Measurements from ENCODE around the gene HAGH. TPM values are rescaled to one million over a fixed set of nuclear protein-coding genes. Genes with fewer than 3 reads are reported as not detected.
"Not testable (repeated sequence)": the region's sequence is repeated elsewhere in the genome, so short reads cannot be mapped to it uniquely, and the experiment has no call there.

HAGH gene
- polyA plus RNA-seq (2013), result 28.3 and 29.1 TPM in 2 replicates

DNA sequence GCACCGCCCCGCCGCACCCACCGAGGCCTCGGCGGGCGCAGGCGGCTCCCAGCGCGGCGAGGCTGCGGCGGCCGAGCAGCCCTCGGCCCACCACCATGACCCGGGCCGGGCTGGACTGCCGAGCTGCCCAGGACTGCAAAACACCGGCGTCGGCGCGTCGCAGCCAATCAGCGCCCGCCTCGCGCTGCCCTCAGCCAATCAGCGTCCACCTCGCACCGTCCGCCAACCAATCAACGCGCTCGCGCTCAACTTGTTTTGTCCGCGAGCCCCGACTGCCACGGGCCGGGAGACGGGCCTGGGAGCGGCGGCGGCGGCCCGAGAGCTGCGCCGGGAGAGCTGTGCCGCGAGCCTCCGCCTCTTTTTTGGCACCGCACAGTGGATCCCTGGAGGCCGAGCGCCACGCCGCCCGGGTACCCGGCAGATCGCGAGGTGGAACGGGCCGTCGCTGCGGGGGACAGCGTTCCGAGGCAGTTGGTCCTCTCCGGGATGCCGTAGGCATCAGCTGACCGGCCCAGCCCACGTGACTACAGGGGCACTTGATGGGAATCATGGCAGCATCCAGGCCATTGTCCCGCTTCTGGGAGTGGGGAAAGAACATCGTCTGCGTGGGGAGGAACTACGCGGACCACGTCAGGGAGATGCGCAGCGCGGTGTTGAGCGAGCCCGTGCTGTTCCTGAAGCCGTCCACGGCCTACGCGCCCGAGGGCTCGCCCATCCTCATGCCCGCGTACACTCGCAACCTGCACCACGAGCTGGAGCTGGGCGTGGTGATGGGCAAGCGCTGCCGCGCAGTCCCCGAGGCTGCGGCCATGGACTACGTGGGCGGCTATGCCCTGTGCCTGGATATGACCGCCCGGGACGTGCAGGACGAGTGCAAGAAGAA lies at the start of gene HAGH, which contains the start of gene FAHD1:
TSS of gene HAGH (minus strand) at position 135 of the 883 bp plus-strand sequence. CDS start at position 97, 38 bp downstream.
TSS of gene FAHD1 (plus strand) at position 516 of the 883 bp plus-strand sequence. CDS start at position 549, 33 bp downstream.
- H3K36me3 ChIP-seq (ENCODE audit: control insufficient read depth in 1 of 2, insufficient read depth in 2 of 2, low read length in 2 of 2), result peaks cover 10 to 12% of the 10 kb centered on the region in 2 experiments
- H4K8ac ChIP-seq (ENCODE audit: low read depth, low read length), result peak within 1 kb of the TSS; percentile 95
- H4K91ac ChIP-seq (ENCODE audit: low read depth, low read length), result peak within 1 kb of the TSS; percentile 74
- H3K23ac ChIP-seq (ENCODE audit: low read length), result no peak within 1 kb of the TSS
- H3K79me2 ChIP-seq (ENCODE audit: control insufficient read depth, insufficient read depth, low read length, poor library complexity), result peaks cover 8% of the 10 kb centered on the region
- peak within 1 kb of the TSS; percentile 48 for H3K4ac ChIP-seq (ENCODE audit: low read depth, low read length)
- H3K4me2 ChIP-seq (ENCODE audit: low read length), result peak within 1 kb of the TSS; percentile 67
- H4K12ac ChIP-seq (ENCODE audit: low read depth, low read length), result peak within 1 kb of the TSS; percentile 46
- DNase-seq, result peak; percentile 97
- H2AK5ac ChIP-seq (ENCODE audit: low read length), result peak within 1 kb of the TSS; percentile 65
- peak within 1 kb of the TSS; percentile 48 for H3K27ac ChIP-seq (ENCODE audit: low read depth, low read length)
- peak within 1 kb of the TSS; percentile 53 for H3K18ac ChIP-seq (ENCODE audit: low read length)
- H3K9ac ChIP-seq (ENCODE audit: low read length), result peak within 1 kb of the TSS; percentile 78
- H2AFZ ChIP-seq (ENCODE audit: insufficient read depth, low read length, poor library complexity), result peak within 1 kb of the TSS; percentile 80
- H2BK5ac ChIP-seq (ENCODE audit: low read depth, low read length, poor library complexity), result peak within 1 kb of the TSS; percentile 85
- WGBS (ENCODE audit: extremely low coverage, insufficient coverage, insufficient read length), result no CpG with 5 or more reads among the region's 104 CpGs
- H3K27me3 ChIP-seq (ENCODE audit: insufficient read depth, low read length), result no peaks in the 10 kb centered on the region
- H3K14ac ChIP-seq (ENCODE audit: low read length), result peak within 1 kb of the TSS; percentile 59
- peak within 1 kb of the TSS; percentile 94 for H3K4me3 ChIP-seq (ENCODE audit: low read depth, low read length)
- H3K9me3 ChIP-seq (ENCODE audit: insufficient read depth, low read depth, low read length), result no peaks in the 10 kb centered on the region
- H3K79me1 ChIP-seq (ENCODE audit: low read length), result peaks cover 8% of the 10 kb centered on the region
- H3K4me1 ChIP-seq (ENCODE audit: control insufficient read depth in 1 of 2, insufficient read depth in 2 of 2, low read length in 2 of 2), result peaks cover 0 to 5% of the 10 kb centered on the region in 2 experiments
- no peak within 1 kb of the TSS for H2BK12ac ChIP-seq (ENCODE audit: low read length)
- peak within 1 kb of the TSS; percentile 61 for H2BK120ac ChIP-seq (ENCODE audit: insufficient read depth, low read length, poor library complexity)

DNA sequence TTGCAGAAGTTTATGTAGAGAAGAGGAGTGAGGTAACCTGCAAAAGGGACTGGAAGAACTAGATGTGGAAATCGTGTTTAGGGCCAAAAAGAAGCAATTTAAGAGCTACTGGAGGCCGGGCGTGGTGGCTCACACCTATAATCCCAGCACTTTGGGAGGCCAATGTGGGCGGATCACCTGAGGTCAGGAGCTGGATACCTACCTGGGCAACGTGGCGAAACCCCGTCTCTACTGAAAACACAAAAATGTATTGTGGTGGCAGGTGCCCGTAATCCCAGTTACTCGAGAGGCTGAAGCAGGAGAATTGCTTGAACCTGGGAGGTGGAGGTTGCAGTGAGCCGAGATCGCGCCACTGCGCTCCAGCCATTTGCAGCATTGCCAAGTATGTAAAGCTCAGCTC lies 49.4 kb upstream of the HAGH start:
- not testable (repeated sequence) for H3K9ac ChIP-seq (ENCODE audit: low read length); H3K79me2 ChIP-seq (ENCODE audit: control insufficient read depth, insufficient read depth, low read length, poor library complexity); H2BK120ac ChIP-seq (ENCODE audit: insufficient read depth, low read length, poor library complexity); H3K79me1 ChIP-seq (ENCODE audit: low read length); H3K4me2 ChIP-seq (ENCODE audit: low read length); H2AK5ac ChIP-seq (ENCODE audit: low read length); H3K4me3 ChIP-seq (ENCODE audit: low read depth, low read length); H2BK5ac ChIP-seq (ENCODE audit: low read depth, low read length, poor library complexity); DNase-seq; H4K91ac ChIP-seq (ENCODE audit: low read depth, low read length); H3K4me1 ChIP-seq (ENCODE audit: control insufficient read depth in 1 of 2, insufficient read depth in 2 of 2, low read length in 2 of 2); H3K18ac ChIP-seq (ENCODE audit: low read length); H3K9me3 ChIP-seq (ENCODE audit: insufficient read depth, low read depth, low read length); H2AFZ ChIP-seq (ENCODE audit: insufficient read depth, low read length, poor library complexity); H3K23ac ChIP-seq (ENCODE audit: low read length); H3K14ac ChIP-seq (ENCODE audit: low read length); H4K8ac ChIP-seq (ENCODE audit: low read depth, low read length); H2BK12ac ChIP-seq (ENCODE audit: low read length); H4K12ac ChIP-seq (ENCODE audit: low read depth, low read length); H3K27ac ChIP-seq (ENCODE audit: low read depth, low read length); H3K4ac ChIP-seq (ENCODE audit: low read depth, low read length); H3K36me3 ChIP-seq (ENCODE audit: control insufficient read depth in 1 of 2, insufficient read depth in 2 of 2, low read length in 2 of 2)
- no CpG with 5 or more reads among the region's 13 CpGs for WGBS (ENCODE audit: extremely low coverage, insufficient coverage, insufficient read length)
- H3K27me3 ChIP-seq (ENCODE audit: insufficient read depth, low read length), result peaks cover 11% of the 10 kb centered on the region

DNA sequence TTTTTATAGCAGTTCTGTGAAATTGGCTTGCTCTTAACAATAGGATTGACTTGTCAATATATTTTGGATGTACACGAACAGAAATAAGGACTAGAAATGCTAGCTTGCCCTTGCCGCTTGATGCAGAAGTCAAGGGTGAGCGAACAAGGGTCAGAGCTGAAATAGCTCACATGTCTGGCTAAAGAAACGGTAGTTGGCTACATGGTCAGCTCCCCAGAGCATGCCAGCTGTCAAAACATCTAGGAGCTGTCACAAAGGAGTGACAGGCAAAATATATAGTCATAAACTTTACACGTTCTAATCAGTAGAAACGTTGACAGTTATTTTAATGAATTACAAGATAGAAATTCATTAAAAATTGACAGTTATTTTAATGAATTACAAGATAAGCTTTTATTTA lies 48.2 kb upstream of the HAGH start:
- Histone ChIP-seq H3K4me3 (ENCODE audit: low read depth, low read length) (no peak overlapping the region), H2BK12ac (ENCODE audit: low read length) (no peak overlapping the region), H3K4ac (ENCODE audit: low read depth, low read length) (no peak overlapping the region), H4K91ac (ENCODE audit: low read depth, low read length) (no peak overlapping the region), H3K23ac (ENCODE audit: low read length) (no peak overlapping the region), H3K4me1 (ENCODE audit: control insufficient read depth in 1 of 2, insufficient read depth in 2 of 2, low read length in 2 of 2) (peaks cover 4 to 5% of the 10 kb centered on the region in 2 experiments), H3K36me3 (ENCODE audit: control insufficient read depth in 1 of 2, insufficient read depth in 2 of 2, low read length in 2 of 2) (no peaks in the 10 kb centered on the region), H3K79me2 (ENCODE audit: control insufficient read depth, insufficient read depth, low read length, poor library complexity) (no peaks in the 10 kb centered on the region), H3K14ac (ENCODE audit: low read length) (no peak overlapping the region), H2AK5ac (ENCODE audit: low read length) (no peak overlapping the region), H3K4me2 (ENCODE audit: low read length) (no peak overlapping the region), H4K8ac (ENCODE audit: low read depth, low read length) (no peak overlapping the region), H3K27me3 (ENCODE audit: insufficient read depth, low read length) (peaks cover 11% of the 10 kb centered on the region), H2BK120ac (ENCODE audit: insufficient read depth, low read length, poor library complexity) (no peak overlapping the region), H3K79me1 (ENCODE audit: low read length) (no peaks in the 10 kb centered on the region), H3K9me3 (ENCODE audit: insufficient read depth, low read depth, low read length) (peaks cover 4% of the 10 kb centered on the region), H2AFZ (ENCODE audit: insufficient read depth, low read length, poor library complexity) (no peak overlapping the region), H4K12ac (ENCODE audit: low read depth, low read length) (no peak overlapping the region), H2BK5ac (ENCODE audit: low read depth, low read length, poor library complexity) (no peak overlapping the region), H3K27ac (ENCODE audit: low read depth, low read length) (no peak overlapping the region), H3K18ac (ENCODE audit: low read length) (no peak overlapping the region), H3K9ac (ENCODE audit: low read length) (peak overlapping the region; percentile 65)
- DNase-seq, result no peak
- no CpG with 5 or more reads among the region's 6 CpGs for WGBS (ENCODE audit: extremely low coverage, insufficient coverage, insufficient read length)

DNA sequence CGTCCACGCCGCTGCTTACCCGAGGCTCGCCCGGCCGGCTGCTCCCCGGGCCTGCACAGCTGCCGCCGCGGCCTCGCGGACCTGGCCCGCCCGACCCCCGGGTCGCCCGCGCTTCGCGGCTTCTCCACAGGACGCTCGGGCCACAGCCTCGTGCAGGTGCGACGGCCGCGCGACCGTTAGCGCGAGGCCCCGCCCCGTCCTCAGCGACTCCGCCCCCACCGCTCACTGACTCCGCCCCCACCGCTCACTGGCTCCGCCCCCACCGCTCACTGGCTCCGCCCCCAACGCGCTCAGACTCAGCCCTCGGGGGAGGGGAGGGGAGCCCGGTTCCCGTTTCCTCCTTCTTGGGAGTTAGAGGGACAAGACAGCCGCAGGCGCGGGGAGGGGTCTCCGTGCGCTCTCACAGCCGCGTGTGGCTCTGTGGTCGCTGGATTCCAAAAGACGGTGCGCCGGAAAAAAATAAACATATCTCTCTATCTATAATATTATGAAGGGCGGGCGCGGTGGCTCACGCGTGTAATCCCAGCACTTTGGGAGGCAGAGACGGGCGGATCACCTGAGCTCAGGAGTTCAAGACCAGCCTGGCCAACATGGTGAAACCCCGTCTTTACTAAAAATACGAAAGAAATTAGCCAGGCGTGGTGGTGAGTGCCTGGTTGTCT lies 45.5 kb upstream of the HAGH start, which contains the start of gene MEIOB:
TSS of gene MEIOB (minus strand) at position 191 of the 662 bp plus-strand sequence. CDS start 3,989 bp downstream, outside the sequence.
- Histone ChIP-seq H2BK12ac (ENCODE audit: low read length) (no peak within 1 kb of the TSS), H3K4me2 (ENCODE audit: low read length) (no peak within 1 kb of the TSS), H3K4me3 (ENCODE audit: low read depth, low read length) (no peak within 1 kb of the TSS), H4K91ac (ENCODE audit: low read depth, low read length) (no peak within 1 kb of the TSS), H4K8ac (ENCODE audit: low read depth, low read length) (no peak within 1 kb of the TSS), H3K79me2 (ENCODE audit: control insufficient read depth, insufficient read depth, low read length, poor library complexity) (no peaks in the 10 kb centered on the region), H3K79me1 (ENCODE audit: low read length) (no peaks in the 10 kb centered on the region), H3K18ac (ENCODE audit: low read length) (no peak within 1 kb of the TSS), H3K9ac (ENCODE audit: low read length) (no peak within 1 kb of the TSS), H2AFZ (ENCODE audit: insufficient read depth, low read length, poor library complexity) (no peak within 1 kb of the TSS), H2BK120ac (ENCODE audit: insufficient read depth, low read length, poor library complexity) (no peak within 1 kb of the TSS), H3K36me3 (ENCODE audit: control insufficient read depth in 1 of 2, insufficient read depth in 2 of 2, low read length in 2 of 2) (no peaks in the 10 kb centered on the region), H4K12ac (ENCODE audit: low read depth, low read length) (no peak within 1 kb of the TSS), H3K4me1 (ENCODE audit: control insufficient read depth in 1 of 2, insufficient read depth in 2 of 2, low read length in 2 of 2) (peaks cover 4 to 5% of the 10 kb centered on the region in 2 experiments), H3K4ac (ENCODE audit: low read depth, low read length) (no peak within 1 kb of the TSS), H3K14ac (ENCODE audit: low read length) (no peak within 1 kb of the TSS), H3K27me3 (ENCODE audit: insufficient read depth, low read length) (peaks cover 11% of the 10 kb centered on the region), H2BK5ac (ENCODE audit: low read depth, low read length, poor library complexity) (no peak within 1 kb of the TSS), H3K27ac (ENCODE audit: low read depth, low read length) (no peak within 1 kb of the TSS), H3K23ac (ENCODE audit: low read length) (no peak within 1 kb of the TSS), H2AK5ac (ENCODE audit: low read length) (no peak within 1 kb of the TSS), H3K9me3 (ENCODE audit: insufficient read depth, low read depth, low read length) (peaks cover 4% of the 10 kb centered on the region)
- peak; percentile 50 to 75 for DNase-seq
- WGBS (ENCODE audit: extremely low coverage, insufficient coverage, insufficient read length), result no CpG with 5 or more reads among the region's 68 CpGs
